ENCODE data around the gene UPP1. TPM values are rescaled to one million over a fixed set of nuclear protein-coding genes. Genes with fewer than 3 reads are reported as not detected.
A peak's percentile ranks its signal among the peaks of the same experiment; 100 is the strongest.

Gene UPP1
- total and polyA plus RNA-seq, 10 of the 15 experiments (the other 5 are each of a cell fraction or from before 2014, with no cell fraction given) = 0.93 to 7.9 (median 3.8) TPM

DNA sequence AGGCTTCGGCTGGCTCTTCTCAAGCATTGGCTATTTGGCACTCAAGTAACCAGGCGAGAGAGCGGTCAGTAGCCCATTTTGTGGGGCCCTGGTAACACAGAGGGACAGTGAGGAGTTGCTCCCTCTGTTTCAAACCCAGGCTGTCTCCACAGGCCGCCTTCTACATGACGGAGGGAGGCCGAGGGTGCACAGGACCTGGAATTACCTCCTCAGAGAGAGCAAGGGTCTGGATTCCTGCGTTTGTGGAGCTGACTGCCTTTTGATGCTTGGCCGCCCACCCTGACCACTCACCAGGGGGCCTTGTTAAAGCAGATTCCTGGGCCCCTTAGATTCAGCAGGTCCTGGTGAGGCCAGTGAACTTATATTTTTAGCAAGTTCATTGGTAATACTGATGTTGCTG, 12.3 kb downstream of the UPP1 start:
- no peaks in the 10 kb centered on the region for H3K9me3 ChIP-seq (replicated peaks; ENCODE audit: control insufficient read depth, insufficient read depth, low read length)
- H3K4me1 ChIP-seq (ENCODE audit: control insufficient read depth, insufficient read depth, low read length) = no peaks in the 10 kb centered on the region
- H3K4me2 ChIP-seq (ENCODE audit: control insufficient read depth, insufficient read depth) = no peak overlapping the region
- intact Hi-C loops (cut with micrococcal nuclease; ENCODE audit: unreplicated experiment) (no loop called here), in situ Hi-C loops (cut with MboI) (no loop called here)
- no TSS peak for BruUV-seq (replicated peaks)
- no peaks in the 10 kb centered on the region for H3K79me2 ChIP-seq (ENCODE audit: control insufficient read depth, insufficient read depth, low read length)
- 82% methylated on average over 8 of the region's 8 CpGs for WGBS (ENCODE audit: insufficient coverage, insufficient replicate concordance, low lambda C conversion rate, missing lambda C conversion rate)
- H3K36me3 ChIP-seq (ENCODE audit: control insufficient read depth in 2 of 2, insufficient read depth in 2 of 2, low read length in 1 of 2) = no peaks in the 10 kb centered on the region
- H3K4me3 ChIP-seq = no peak overlapping the region
- ChIA-PET CTCF (interaction anchor here (0.8 to 1.9 kb wide), 5 partner anchors 9 to 145 kb away, joined by 3 to 4 read pairs (median 4); no protein-coding TSS in a partner anchor), POLR2A (no interaction called here), RAD21 (ENCODE audit: unreplicated experiment) (interaction anchor here (1.0 kb wide), 1 partner anchor 17 kb away, joined by 3 read pairs; no protein-coding TSS in a partner anchor), SMC1A (ENCODE audit: uncharacterized antibody, unreplicated experiment) (interaction anchor here (0.7 to 1.1 kb wide), 2 partner anchors 9 to 110 kb away, joined by 3 read pairs; no protein-coding TSS in a partner anchor)
- no peak overlapping the region for H3K27ac ChIP-seq (ENCODE audit: control insufficient read depth, insufficient read depth)
- ATAC-seq (no peak), DNase-seq (ENCODE audit: low read depth, low spot score) (no peak), FAIRE-seq (no peak)
- no peaks in the 10 kb centered on the region for H3K27me3 ChIP-seq (replicated peaks in 1 of 2; ENCODE audit: control insufficient read depth in 2 of 2, insufficient read depth in 2 of 2, low read length in 1 of 2)
- TF ChIP-seq BRCA1 (IDR thresholded peaks at IDR 0.05; ENCODE audit: low read depth, low read length) = no peak
- TF ChIP-seq, protein P1, sequence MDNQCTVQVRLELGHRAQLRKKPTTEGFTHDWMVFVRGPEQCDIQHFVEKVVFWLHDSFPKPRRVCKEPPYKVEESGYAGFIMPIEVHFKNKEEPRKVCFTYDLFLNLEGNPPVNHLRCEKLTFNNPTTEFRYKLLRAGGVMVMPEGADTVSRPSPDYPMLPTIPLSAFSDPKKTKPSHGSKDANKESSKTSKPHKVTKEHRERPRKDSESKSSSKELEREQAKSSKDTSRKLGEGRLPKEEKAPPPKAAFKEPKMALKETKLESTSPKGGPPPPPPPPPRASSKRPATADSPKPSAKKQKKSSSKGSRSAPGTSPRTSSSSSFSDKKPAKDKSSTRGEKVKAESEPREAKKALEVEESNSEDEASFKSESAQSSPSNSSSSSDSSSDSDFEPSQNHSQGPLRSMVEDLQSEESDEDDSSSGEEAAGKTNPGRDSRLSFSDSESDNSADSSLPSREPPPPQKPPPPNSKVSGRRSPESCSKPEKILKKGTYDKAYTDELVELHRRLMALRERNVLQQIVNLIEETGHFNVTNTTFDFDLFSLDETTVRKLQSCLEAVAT (IDR thresholded peaks at IDR 0.05) = no peak
- no peak for TF ChIP-seq ZNF24 (IDR thresholded peaks at IDR 0.05)
- H2AFZ ChIP-seq (ENCODE audit: control insufficient read depth, low read depth, low read length) = no peak overlapping the region
- no peaks in the 10 kb centered on the region for H4K20me1 ChIP-seq (ENCODE audit: control insufficient read depth, insufficient read depth)
- no peak overlapping the region for H3K9ac ChIP-seq (ENCODE audit: control insufficient read depth, insufficient read depth, low read length)

DNA sequence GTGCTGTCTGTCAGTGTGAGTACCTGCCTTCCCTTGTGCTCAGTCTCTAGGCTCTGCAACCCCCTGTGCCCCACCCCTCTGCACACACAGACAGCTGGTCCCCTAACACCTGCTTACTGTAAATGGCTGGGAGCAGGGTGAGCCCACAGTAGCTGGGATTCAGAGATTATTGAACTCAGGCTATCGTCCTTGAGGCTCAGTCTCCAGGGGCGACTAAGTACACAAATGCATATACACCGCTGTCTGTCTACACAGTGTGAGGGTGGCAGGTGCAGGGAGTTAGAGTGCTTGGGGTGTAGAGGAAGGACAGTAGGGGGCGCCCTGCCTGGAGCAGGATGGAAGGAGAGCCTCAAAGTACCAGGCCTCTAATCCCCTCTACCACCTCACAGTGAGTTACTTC, 12.9 kb downstream of the UPP1 start:
- no peak overlapping the region for H3K4me2 ChIP-seq (ENCODE audit: control insufficient read depth, insufficient read depth)
- WGBS (ENCODE audit: insufficient coverage, insufficient replicate concordance, low lambda C conversion rate, missing lambda C conversion rate) = 63% methylated on average over 4 of the region's 4 CpGs
- CTCF ChIA-PET = interaction anchor here (1.0 to 11.4 kb wide), 6 partner anchors 8 to 146 kb away, joined by 3 to 210 read pairs (median 4); no protein-coding TSS in a partner anchor
- H3K79me2 ChIP-seq (ENCODE audit: control insufficient read depth, insufficient read depth, low read length) = no peaks in the 10 kb centered on the region
- RAD21 ChIA-PET (ENCODE audit: unreplicated experiment) = interaction anchor here (1.0 kb wide), 1 partner anchor 17 kb away, joined by 3 read pairs; no protein-coding TSS in a partner anchor
- DNase-seq (ENCODE audit: low read depth, low spot score) = no peak
- in situ Hi-C loops (cut with MboI) (no loop called here), intact Hi-C loops (cut with micrococcal nuclease; ENCODE audit: unreplicated experiment) (no loop called here)
- H3K36me3 ChIP-seq (ENCODE audit: control insufficient read depth in 2 of 2, insufficient read depth in 2 of 2, low read length in 1 of 2) = no peaks in the 10 kb centered on the region
- H3K9ac ChIP-seq (ENCODE audit: control insufficient read depth, insufficient read depth, low read length) = no peak overlapping the region
- BruUV-seq (replicated peaks) = no TSS peak
- H4K20me1 ChIP-seq (ENCODE audit: control insufficient read depth, insufficient read depth) = no peaks in the 10 kb centered on the region
- no peaks in the 10 kb centered on the region for H3K9me3 ChIP-seq (replicated peaks; ENCODE audit: control insufficient read depth, insufficient read depth, low read length)
- H2AFZ ChIP-seq (ENCODE audit: control insufficient read depth, low read depth, low read length) = no peak overlapping the region
- H3K27me3 ChIP-seq (replicated peaks in 1 of 2; ENCODE audit: control insufficient read depth in 2 of 2, insufficient read depth in 2 of 2, low read length in 1 of 2) = no peaks in the 10 kb centered on the region
- SMC1A ChIA-PET (ENCODE audit: uncharacterized antibody, unreplicated experiment) = interaction anchor here (0.7 to 1.3 kb wide), 3 partner anchors 8 to 110 kb away, joined by 3 read pairs; no protein-coding TSS in a partner anchor
- peak; percentile 41 for ATAC-seq
- no peaks in the 10 kb centered on the region for H3K4me1 ChIP-seq (ENCODE audit: control insufficient read depth, insufficient read depth, low read length)
- no peak overlapping the region for H3K4me3 ChIP-seq
- no peak overlapping the region for H3K27ac ChIP-seq (ENCODE audit: control insufficient read depth, insufficient read depth)
- POLR2A ChIA-PET = interaction anchor here (1.1 kb wide), 1 partner anchor 15 kb away, joined by 3 read pairs; no protein-coding TSS in a partner anchor
- no peak for FAIRE-seq
- TF ChIP-seq IRF4 (IDR thresholded peaks at IDR 0.05; ENCODE audit: low read depth, low read length) (no peak), CHD4 (IDR thresholded peaks at IDR 0.05) (no peak), RAD21 (IDR thresholded peaks at IDR 0.05; ENCODE audit: insufficient read depth, low read depth, low read length) (no peak), BHLHE40 (IDR thresholded peaks at IDR 0.05; ENCODE audit: borderline replicate concordance in 1 of 2, low read depth in 2 of 2, low read length in 1 of 2) (no peak)
- TF ChIP-seq, protein P2, sequence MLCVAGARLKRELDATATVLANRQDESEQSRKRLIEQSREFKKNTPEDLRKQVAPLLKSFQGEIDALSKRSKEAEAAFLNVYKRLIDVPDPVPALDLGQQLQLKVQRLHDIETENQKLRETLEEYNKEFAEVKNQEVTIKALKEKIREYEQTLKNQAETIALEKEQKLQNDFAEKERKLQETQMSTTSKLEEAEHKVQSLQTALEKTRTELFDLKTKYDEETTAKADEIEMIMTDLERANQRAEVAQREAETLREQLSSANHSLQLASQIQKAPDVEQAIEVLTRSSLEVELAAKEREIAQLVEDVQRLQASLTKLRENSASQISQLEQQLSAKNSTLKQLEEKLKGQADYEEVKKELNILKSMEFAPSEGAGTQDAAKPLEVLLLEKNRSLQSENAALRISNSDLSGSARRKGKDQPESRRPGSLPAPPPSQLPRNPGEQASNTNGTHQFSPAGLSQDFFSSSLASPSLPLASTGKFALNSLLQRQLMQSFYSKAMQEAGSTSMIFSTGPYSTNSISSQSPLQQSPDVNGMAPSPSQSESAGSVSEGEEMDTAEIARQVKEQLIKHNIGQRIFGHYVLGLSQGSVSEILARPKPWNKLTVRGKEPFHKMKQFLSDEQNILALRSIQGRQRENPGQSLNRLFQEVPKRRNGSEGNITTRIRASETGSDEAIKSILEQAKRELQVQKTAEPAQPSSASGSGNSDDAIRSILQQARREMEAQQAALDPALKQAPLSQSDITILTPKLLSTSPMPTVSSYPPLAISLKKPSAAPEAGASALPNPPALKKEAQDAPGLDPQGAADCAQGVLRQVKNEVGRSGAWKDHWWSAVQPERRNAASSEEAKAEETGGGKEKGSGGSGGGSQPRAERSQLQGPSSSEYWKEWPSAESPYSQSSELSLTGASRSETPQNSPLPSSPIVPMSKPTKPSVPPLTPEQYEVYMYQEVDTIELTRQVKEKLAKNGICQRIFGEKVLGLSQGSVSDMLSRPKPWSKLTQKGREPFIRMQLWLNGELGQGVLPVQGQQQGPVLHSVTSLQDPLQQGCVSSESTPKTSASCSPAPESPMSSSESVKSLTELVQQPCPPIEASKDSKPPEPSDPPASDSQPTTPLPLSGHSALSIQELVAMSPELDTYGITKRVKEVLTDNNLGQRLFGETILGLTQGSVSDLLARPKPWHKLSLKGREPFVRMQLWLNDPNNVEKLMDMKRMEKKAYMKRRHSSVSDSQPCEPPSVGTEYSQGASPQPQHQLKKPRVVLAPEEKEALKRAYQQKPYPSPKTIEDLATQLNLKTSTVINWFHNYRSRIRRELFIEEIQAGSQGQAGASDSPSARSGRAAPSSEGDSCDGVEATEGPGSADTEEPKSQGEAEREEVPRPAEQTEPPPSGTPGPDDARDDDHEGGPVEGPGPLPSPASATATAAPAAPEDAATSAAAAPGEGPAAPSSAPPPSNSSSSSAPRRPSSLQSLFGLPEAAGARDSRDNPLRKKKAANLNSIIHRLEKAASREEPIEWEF (IDR thresholded peaks at IDR 0.05; ENCODE audit: insufficient replicate concordance, low read depth, low read length) = no peak
- TF ChIP-seq, protein P3, sequence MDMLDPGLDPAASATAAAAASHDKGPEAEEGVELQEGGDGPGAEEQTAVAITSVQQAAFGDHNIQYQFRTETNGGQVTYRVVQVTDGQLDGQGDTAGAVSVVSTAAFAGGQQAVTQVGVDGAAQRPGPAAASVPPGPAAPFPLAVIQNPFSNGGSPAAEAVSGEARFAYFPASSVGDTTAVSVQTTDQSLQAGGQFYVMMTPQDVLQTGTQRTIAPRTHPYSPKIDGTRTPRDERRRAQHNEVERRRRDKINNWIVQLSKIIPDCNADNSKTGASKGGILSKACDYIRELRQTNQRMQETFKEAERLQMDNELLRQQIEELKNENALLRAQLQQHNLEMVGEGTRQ (IDR thresholded peaks at IDR 0.05; ENCODE audit: borderline replicate concordance, low read depth, low read length) = no peak
